ENCODE results near the gene MTFMT.
A peak's percentile ranks its signal among the peaks of the same experiment; 100 is the strongest.
"Not testable (repeated sequence)": the region's sequence is repeated elsewhere in the genome, so short reads cannot be mapped to it uniquely, and the experiment has no call there.

The MTFMT gene

DNA sequence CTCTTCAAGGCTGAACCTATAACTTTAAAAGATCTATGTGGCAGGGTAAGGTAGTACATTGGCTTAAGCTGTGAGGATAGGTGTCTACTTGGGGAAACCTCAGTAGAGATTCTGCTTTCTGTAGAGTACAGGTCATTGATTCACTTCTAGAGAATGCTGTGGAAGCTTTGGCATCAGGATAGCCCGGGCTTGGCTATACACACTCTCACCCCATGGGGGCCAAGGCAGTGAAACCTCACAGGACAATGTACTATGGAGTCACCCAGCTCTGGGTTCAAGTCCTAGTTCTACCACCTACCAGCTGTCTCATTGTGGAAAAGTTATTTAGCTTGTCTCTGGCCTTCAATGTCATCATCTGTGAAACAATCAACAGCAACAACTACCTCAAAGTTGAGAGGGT is 9.0 kb downstream of the MTFMT start:
- POLR2A ChIA-PET (ENCODE audit: low non-redundant PET) = no interaction called here

DNA sequence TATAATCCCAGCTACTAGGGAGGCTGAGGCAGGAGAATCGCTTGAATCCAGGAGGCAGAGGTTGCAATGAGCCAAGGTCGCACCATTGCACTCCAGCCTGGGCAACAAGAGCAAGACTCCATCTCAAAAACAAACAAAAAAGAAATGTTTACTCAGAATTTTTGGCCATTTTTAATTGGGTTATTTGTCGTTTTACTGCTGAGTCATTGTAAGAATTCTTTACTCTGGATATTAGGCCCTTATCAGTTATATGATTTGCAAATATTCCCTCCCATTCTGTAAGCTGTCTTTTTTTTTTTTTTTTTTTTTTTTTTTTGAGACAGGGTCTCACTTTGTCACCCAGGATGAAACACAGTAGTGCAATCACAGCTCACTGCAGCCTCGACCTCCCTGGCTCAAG is 18.2 kb downstream of the MTFMT start:
- CTCF ChIA-PET = interaction anchor here (0.6 kb wide), 1 partner anchor 271 kb away, joined by 4 read pairs; no protein-coding TSS in a partner anchor
- POLR2A ChIA-PET (ENCODE audit: low non-redundant PET); DNase-seq (ENCODE audit: low spot score); H3K27ac ChIP-seq: not testable (repeated sequence)

More for the DNA sequence above, 9.0 kb downstream of the MTFMT start:
- CTCF ChIA-PET = interaction anchor here (0.7 to 0.8 kb wide), 2 partner anchors 14 to 17 kb away, joined by 3 read pairs; no protein-coding TSS in a partner anchor
- DNase-seq (ENCODE audit: low spot score) = no peak
- no peak overlapping the region for H3K27ac ChIP-seq
- TF ChIP-seq CTCF (conservative IDR thresholded peaks at IDR 0.05; ENCODE audit: low read depth) = no peak

DNA sequence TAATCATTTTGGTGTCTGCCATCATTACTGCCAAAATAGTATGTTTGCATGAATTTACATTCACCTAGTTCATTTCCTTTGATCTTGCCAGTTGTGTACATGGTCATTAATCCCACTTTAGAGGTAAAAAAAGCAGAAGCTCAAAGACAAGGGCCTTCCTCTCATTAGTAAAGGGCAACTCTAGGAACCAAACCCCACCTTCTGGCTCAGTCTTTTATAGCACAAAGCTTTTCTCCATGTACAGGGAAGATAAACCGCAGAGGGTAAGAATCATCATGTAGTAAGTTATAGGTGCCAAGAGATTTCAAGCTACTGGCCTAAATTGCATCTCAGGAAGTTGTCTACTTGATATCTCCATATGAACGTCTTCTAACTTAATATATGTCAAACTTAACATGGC is 20.5 kb downstream of the MTFMT start:
- POLR2A ChIA-PET (ENCODE audit: low non-redundant PET) = no interaction called here
- CTCF ChIA-PET = interaction anchor here (0.6 kb wide), 1 partner anchor 204 kb away, joined by 3 read pairs; no protein-coding TSS in a partner anchor
- DNase-seq (ENCODE audit: low spot score) = no peak
- H3K27ac ChIP-seq = no peak overlapping the region
- TF ChIP-seq CTCF (conservative IDR thresholded peaks at IDR 0.05; ENCODE audit: low read depth) = no peak

DNA sequence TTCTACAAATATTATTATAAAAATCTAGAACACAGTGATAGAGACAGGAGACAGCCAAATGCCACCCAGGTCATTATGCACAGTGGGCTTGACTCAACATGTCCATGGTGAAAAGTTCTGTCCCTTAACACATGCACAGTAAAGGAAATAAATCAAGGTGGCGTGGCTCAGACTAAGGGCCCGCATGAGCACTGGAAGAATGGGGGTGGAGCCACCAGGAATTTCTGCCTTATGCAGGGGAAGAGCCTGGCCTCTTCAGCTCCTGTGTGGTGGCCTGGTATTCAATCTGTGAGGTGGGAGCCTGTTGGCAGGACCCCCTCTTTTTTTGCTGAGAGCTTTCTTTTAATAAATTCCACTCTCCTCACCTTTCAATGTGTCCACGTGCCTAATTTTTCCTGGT is 22.6 kb downstream of the MTFMT start:
- ChIA-PET POLR2A (ENCODE audit: low non-redundant PET) (no interaction called here), CTCF (interaction anchor here (0.6 kb wide), 1 partner anchor 434 kb away, joined by 3 read pairs; no protein-coding TSS in a partner anchor)
- peak overlapping the region; percentile 7; the same call in 1 of the 2 replicates for H3K27ac ChIP-seq
- no peak for DNase-seq (ENCODE audit: low spot score)
- TF ChIP-seq CTCF (conservative IDR thresholded peaks at IDR 0.05; ENCODE audit: low read depth) = no peak

DNA sequence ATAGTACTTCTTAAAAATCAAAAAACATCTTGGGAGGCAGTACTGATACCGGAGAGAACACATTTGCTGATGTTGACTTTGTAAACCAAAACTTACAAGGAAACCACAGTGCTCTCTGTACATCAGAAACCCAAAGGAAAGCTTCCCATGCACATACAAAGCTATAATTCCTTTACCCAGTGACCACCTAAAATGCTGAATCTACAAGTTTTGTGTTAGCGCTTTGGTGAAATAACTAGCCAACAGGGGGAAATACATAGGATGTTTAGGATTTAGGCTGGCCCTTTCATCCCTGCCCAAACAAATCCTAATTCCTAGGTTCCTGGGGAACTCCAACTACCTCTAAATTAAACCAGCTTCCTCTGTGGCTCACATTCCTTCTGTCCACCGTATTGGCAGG is 24.4 kb downstream of the MTFMT start:
- no peak for DNase-seq (ENCODE audit: low spot score)
- H3K27ac ChIP-seq = no peak overlapping the region
- no peak for TF ChIP-seq CTCF (conservative IDR thresholded peaks at IDR 0.05; ENCODE audit: low read depth)
- POLR2A ChIA-PET (ENCODE audit: low non-redundant PET) = interaction anchor here (0.7 kb wide), 1 partner anchor 315 kb away, joined by 4 read pairs; no protein-coding TSS in a partner anchor
- CTCF ChIA-PET = interaction anchor here (0.6 kb wide), 1 partner anchor 64 kb away, joined by 3 read pairs; no protein-coding TSS in a partner anchor

GRCh38 chr15:64997745-64998375 is 31.6 kb downstream of the MTFMT start:
- POLR2A ChIA-PET (ENCODE audit: low non-redundant PET) = no interaction called here
- CTCF ChIA-PET = interaction anchor here (0.6 kb wide), 1 partner anchor 11 kb away, joined by 3 read pairs; no protein-coding TSS in a partner anchor

More at GRCh38 chr15:64997745-64998375, 31.6 kb downstream of the MTFMT start:
- no peak for TF ChIP-seq CTCF (conservative IDR thresholded peaks at IDR 0.05; ENCODE audit: low read depth)
- no peak for DNase-seq (ENCODE audit: low spot score)
- no peak overlapping the region for H3K27ac ChIP-seq
